GM18526 (cell line): ENCODE data around the gene FRMD8.

Source experiments
- POLR2A ChIP-seq: IDR thresholded peaks from 3 replicates; pipeline ENCODE4 v1.6.1; 2011; ENCODE audit not compliant: insufficient read length; ENCODE audit errors: extremely low read depth

Gene FRMD8

GRCh38 chr11:65429724-65430405 is 43.4 kb downstream of the FRMD8 start:
- no peak for TF ChIP-seq POLR2A

- no peak for TF ChIP-seq POLR2A
Measured at GRCh38 chr11:65430406-65431217, 44.2 kb downstream of the FRMD8 start.

- TF ChIP-seq POLR2A, result no peak
Measured at GRCh38 chr11:65431451-65432099, 45.1 kb downstream of the FRMD8 start.

- TF ChIP-seq POLR2A, result no peak
Measured at GRCh38 chr11:65432100-65432650, 45.7 kb downstream of the FRMD8 start.

GRCh38 chr11:65432686-65433582 is 46.5 kb downstream of the FRMD8 start:
- no peak for TF ChIP-seq POLR2A

- no peak for TF ChIP-seq POLR2A
Measured at GRCh38 chr11:65433657-65434056, 47.2 kb downstream of the FRMD8 start.

GRCh38 chr11:65434057-65434666 is 47.7 kb downstream of the FRMD8 start:
- TF ChIP-seq POLR2A, result no peak

GRCh38 chr11:65434667-65435410 is 48.4 kb downstream of the FRMD8 start:
- no peak for TF ChIP-seq POLR2A

- TF ChIP-seq POLR2A, result no peak
Measured at GRCh38 chr11:65435411-65435931, 49.0 kb downstream of the FRMD8 start.

GRCh38 chr11:65435981-65436411 is 49.6 kb downstream of the FRMD8 start:
- TF ChIP-seq POLR2A, result no peak

- no peak for TF ChIP-seq POLR2A
Measured at GRCh38 chr11:65436412-65437032, 50.1 kb downstream of the FRMD8 start.

- TF ChIP-seq POLR2A, result no peak
Measured at GRCh38 chr11:65437436-65438227, 51.2 kb downstream of the FRMD8 start.
